ENCODE results near the gene ZNF398. TPM values are rescaled to one million over a fixed set of nuclear protein-coding genes. Genes with fewer than 3 reads are reported as not detected.

The ZNF398 gene
- total RNA-seq, 1 experiment from 2014 or later = 62.1 TPM

- H3K27ac ChIP-seq (ENCODE audit: insufficient read length, low read depth, low read length) = no peak overlapping the region
- H2BK15ac ChIP-seq (ENCODE audit: low read depth, low read length) = no peak overlapping the region
- no peaks in the 10 kb centered on the region for H3K79me2 ChIP-seq (ENCODE audit: insufficient read depth, low read length)
- no peak for TF ChIP-seq CTCF (conservative IDR thresholded peaks at IDR 0.05)
- WGBS (ENCODE audit: extremely low coverage, insufficient read length, low lambda C conversion rate) = no CpG with 5 or more reads among the region's 18 CpGs
- Mint-ChIP-seq H3K27me3 (ENCODE audit: low read depth) (no peaks in the 10 kb centered on the region), H3K4me1 (peaks cover 20 to 25% of the 10 kb centered on the region in 2 experiments), H3K27ac (peak overlapping the region in 2 of 3 experiments; percentile 46 to 84; a peak in 4 of 7 replicates), H3K36me3 (ENCODE audit: insufficient read depth in 1 of 3, low read depth in 3 of 3) (peaks cover 72 to 90% (median 82%) of the 10 kb centered on the region in 3 experiments), H3K9me3 (no peaks in the 10 kb centered on the region; a peak in 1 of 5 replicates), H3K4me3 (peak overlapping the region in 1 of 2 experiments; percentile 1; a peak in 1 of 5 replicates)
- no peak overlapping the region for H3K23ac ChIP-seq (ENCODE audit: insufficient read length, low read depth, low read length)
- H2BK20ac ChIP-seq (ENCODE audit: low read depth, low read length, poor library complexity, severe bottlenecking) = no peak overlapping the region
- peaks cover 6% of the 10 kb centered on the region for H3K79me1 ChIP-seq (ENCODE audit: insufficient read depth, low read depth, low read length, poor library complexity, severe bottlenecking)
- no peak overlapping the region for H3K4ac ChIP-seq (ENCODE audit: low read depth, low read length)
- H3K56ac ChIP-seq (ENCODE audit: insufficient read length, low read depth, low read length) = no peak overlapping the region
- H3K27me3 ChIP-seq (ENCODE audit: insufficient read depth, low read length) = no peaks in the 10 kb centered on the region
- H3K4me1 ChIP-seq (ENCODE audit: insufficient read depth, low read length) = peaks cover 7% of the 10 kb centered on the region; the same call in 1 of the 2 replicates
- no peak overlapping the region for H3K4me2 ChIP-seq (ENCODE audit: insufficient read depth, insufficient read length, low read length)
- H2BK5ac ChIP-seq (ENCODE audit: insufficient read length, low read length) = no peak overlapping the region
- H3K14ac ChIP-seq (ENCODE audit: insufficient read depth, low read length) = no peak overlapping the region; the same call in 1 of the 2 replicates
- H3T11ph ChIP-seq (ENCODE audit: low read length) = no peak overlapping the region
- no peak overlapping the region for H2BK120ac ChIP-seq (ENCODE audit: low read depth, low read length, poor library complexity, severe bottlenecking)
- H3K9me3 ChIP-seq (ENCODE audit: control insufficient read depth, low read depth, low read length) = no peaks in the 10 kb centered on the region
- H3K23me2 ChIP-seq (ENCODE audit: insufficient read length, low read depth, low read length, poor library complexity, severe bottlenecking) = no peaks in the 10 kb centered on the region
- no peak overlapping the region for H2BK12ac ChIP-seq (ENCODE audit: insufficient read length, low read depth, low read length)
- no peak overlapping the region for H2AK5ac ChIP-seq (ENCODE audit: insufficient read length, low read length)
- no peak overlapping the region for H4K8ac ChIP-seq (replicated peaks; ENCODE audit: insufficient read length, low read depth, low read length)
- no peak overlapping the region for H3K9ac ChIP-seq (ENCODE audit: extremely low read depth, insufficient read length, low read length)
- no peak for DNase-seq
- H4K5ac ChIP-seq (ENCODE audit: insufficient read length, low read depth, low read length) = no peak overlapping the region
- peaks cover 3% of the 10 kb centered on the region for H4K20me1 ChIP-seq (ENCODE audit: control insufficient read depth, insufficient read depth, insufficient read length)
- H2AFZ ChIP-seq (ENCODE audit: low read length) = no peak overlapping the region
- no peak overlapping the region for H4K91ac ChIP-seq (ENCODE audit: insufficient read length, low read depth, low read length)
- no peak overlapping the region for H3K18ac ChIP-seq (ENCODE audit: insufficient read length, low read depth, low read length)
These were observed 58.6 kb downstream of the ZNF398 start for GRCh38 chr7:149205690-149206381.

Data from H9 (cell line).